NCI-H2196 (cell line): ENCODE results near the gene EGR1.

Experiments used
- DNase-seq: peaks from one replicate; lab custom pipeline; 2025; ENCODE audit not compliant: unreplicated experiment; lab: John Stamatoyannopoulos, UW

Gene EGR1

DNA sequence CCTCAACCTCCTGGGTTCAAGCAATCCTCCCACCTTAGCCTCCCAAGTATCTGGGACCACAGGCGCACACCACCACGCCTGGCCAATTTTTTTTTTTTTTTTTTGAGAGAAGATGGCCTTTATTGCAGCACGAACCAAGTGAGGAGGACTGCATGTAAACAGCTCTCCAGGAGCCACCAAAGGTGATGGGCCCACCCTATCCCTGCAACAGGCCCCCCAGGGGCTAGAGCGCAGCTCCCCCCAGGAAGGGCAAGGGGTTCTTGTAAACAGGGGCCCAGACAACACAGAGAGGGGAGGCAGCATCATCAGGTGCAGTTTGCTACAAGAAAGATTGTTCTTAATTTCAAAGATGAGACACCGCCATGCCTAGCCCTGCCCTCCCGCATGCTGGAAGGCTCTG lies 12.6 kb upstream of the EGR1 start:
- DNase-seq: no peak

DNA sequence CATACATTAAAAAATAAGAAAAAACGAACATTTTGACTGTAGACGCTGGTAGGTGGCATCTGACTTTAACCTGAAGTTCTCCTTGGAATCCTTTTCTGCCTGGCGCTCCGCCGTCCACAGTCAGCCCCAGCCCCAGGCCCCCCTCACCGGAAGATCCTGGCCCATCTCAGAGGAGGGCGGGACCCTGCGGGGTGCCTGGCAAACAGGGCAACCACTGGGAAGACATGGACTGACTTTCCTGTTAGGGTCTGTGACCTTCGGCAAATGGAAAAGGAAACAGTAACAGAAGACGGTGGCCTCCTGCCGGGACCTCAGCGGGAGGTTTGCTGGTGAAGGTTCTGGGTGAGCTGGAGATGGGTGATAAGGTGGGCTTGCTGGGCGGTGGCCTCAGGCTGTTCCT lies 11.7 kb upstream of the EGR1 start:
- DNase-seq: no peak

DNA sequence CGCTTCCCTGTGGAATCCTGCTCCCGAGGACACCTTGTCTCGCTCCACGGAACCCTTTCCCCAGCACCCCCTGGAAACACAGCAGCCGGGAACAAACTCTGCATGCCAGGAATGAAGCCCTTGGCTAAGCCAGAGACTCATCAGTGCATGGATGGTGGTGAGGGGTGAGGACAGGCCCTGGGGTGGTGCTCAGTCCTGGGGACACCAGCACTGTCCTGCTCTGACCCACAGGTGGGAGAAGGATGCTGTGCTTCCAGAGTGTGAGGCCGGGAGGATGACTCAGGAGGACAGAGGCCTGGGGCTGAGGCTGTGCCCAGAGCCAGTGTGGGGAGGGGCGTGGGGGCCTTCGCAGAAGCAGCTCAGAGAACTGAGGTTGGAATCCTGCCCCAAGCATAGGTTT lies 11.2 kb upstream of the EGR1 start:
- no peak for DNase-seq

DNA sequence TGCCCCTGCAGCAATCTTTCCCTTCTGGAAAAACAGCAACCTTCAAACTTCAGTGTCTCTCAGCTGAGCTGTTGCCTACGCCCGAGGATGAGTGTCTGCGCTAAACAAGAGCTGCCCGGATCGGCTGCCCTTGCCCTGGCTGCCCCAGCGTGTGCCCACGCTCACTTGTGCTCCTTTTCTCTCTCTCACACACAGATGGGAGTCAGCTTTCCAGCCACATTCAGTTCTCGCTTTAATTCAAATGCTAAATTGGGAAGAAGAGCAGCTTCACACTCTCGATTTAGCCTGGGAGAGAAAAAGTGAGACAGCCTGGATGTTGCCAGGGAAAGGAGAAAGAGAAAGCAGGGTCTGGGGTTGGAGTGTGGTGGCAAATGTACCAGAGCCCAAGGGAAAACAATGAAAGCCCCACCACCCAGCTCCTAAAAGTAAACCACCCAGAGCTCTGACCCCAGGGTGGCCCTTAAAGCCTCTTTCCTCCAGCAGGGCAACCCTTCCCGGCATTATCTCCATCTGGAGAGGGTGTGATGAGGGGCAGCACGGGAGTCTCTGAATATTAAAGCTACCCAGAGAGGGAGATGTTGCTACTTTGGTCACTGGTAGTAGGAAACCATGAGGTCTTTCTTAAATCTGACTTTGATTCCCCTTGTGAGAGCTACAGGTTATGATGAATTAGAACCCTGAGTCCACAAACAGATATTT lies 9.9 kb upstream of the EGR1 start:
- no peak for DNase-seq

DNA sequence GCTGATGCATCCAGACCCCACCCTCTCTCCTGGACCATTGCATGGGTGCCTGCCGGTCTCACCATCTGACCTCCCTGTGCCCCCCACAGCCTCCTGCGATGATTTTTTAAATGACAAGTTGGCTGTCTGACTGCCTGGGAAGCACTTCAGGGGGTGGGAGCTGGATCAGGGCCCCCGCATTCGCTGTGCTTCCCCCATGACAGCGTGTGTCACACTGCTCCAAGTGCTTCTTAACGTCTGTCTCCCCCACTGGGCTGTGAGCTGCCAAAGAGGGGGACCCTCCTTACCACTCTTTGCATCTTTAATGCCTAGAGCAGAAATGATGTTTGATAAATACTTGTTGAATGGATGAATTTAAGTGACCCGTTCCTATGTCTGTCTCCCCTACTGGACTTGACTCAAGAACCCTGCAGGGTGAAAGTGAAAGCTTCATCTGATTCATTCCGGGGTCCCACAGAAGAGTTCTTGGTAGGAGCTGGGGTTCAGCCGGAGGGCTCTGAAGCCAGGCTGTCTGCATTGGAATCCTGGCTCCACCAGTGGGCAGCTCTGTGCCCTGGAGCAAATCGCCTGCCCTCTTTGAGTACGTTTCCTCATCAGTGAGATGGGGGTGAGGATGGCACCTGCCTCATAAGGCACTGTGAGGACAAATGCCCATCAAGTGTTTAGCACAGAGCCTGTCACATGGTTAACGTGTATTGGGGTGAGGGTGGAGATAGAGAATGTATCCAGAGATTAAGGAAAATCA lies 7.6 kb upstream of the EGR1 start:
- no peak for DNase-seq

DNA sequence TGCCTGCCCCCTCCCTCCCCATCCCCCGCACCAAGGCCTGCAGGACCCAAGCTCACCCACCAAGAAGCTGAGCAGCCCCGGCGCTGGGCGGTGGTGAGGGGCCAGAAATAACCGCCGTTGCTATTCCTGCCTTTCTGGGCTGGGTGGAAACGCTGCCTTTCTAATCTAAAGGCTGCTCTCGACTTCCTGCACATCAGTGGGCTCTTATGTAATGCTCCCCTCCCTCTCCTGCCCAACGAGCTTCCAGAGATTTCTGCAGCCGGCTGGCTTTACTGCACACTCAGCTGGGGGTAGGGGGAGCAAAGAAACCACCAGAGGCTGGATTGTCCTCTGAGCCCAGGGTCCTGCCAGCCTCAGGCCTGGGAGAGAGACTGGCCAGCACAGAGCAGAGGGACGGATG lies 6.9 kb upstream of the EGR1 start:
- DNase-seq: no peak

DNA sequence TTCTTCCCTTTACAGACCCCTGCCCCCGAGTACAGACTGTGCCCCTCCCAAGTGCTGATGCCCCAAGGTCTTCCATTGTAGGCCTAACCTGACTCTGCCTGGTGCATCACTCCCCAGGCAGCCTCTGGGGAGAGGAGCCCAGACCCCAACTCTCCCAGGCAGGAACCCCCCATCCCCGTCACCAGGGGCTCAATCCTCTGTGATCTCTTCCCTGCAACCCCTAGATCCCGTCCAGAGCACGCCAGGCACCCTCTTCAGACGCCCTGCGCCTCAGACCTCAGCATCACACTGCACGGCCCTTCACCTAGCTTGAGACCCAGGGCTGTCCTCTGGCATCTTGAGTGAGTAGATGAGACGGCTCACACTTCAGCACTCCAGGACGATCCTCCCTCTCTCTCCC lies 6.4 kb upstream of the EGR1 start:
- no peak for DNase-seq

DNA sequence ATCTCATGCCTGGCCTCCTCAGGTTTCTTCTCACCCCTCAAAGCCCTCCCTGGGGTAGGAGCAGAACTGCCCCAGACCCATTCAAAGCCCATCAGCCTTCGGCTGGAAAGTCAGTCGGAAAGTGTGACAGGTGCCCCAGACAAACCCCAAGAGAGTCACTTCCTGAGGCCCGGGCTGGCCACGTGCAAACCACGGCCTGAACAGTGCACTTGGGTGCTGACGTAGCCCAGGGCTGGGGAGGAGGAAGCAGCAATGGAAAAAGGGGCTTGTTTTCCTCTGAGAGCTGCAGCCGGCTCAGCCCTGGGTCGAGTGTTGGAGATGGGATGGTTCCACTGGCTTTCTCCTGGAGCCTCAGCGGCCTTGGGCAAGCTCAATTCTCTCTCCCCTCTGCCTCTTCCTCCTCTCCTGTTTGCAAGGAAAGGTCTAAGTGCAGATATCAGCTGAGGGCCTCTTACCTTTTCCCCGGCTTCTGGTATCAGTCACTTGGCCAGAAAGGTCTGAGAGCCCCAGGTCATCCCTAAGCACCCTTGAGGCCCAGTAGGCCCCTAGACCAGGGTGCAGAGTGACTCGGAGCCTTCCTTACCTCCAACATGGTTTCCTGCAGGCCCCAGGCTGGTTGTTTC lies 5.9 kb upstream of the EGR1 start:
- no peak for DNase-seq

DNA sequence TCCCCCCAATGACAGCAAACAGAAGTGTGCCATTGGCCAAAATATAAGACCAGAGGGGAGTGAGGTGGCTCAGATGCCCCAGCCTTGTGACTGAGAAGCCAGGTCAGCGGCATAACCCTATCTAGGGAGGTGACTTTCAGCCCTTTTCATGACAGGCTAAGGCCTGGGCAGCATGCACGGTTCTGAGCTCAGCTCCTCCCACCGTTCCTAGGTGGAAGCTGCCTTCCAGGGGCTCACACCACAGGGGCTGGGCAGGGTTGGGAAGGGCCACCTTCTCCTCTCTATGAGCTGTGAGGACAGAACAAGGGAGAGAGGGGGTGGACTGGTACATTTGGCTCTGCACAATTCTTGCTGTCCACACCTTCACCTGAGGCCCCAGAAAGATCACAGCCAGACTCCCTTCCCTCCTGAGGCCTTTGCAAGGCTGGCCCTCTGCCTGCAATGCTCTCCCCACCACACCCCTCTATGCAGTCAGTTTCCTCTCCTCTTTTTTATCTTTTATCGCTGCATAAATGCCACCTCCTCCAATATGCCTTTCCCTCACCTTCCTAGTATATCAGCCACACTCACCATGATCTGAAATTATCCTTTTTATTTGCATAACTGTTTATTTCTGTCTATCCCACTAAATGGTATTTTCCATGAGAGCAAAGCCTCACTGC lies 5.1 kb upstream of the EGR1 start:
- no peak for DNase-seq

DNA sequence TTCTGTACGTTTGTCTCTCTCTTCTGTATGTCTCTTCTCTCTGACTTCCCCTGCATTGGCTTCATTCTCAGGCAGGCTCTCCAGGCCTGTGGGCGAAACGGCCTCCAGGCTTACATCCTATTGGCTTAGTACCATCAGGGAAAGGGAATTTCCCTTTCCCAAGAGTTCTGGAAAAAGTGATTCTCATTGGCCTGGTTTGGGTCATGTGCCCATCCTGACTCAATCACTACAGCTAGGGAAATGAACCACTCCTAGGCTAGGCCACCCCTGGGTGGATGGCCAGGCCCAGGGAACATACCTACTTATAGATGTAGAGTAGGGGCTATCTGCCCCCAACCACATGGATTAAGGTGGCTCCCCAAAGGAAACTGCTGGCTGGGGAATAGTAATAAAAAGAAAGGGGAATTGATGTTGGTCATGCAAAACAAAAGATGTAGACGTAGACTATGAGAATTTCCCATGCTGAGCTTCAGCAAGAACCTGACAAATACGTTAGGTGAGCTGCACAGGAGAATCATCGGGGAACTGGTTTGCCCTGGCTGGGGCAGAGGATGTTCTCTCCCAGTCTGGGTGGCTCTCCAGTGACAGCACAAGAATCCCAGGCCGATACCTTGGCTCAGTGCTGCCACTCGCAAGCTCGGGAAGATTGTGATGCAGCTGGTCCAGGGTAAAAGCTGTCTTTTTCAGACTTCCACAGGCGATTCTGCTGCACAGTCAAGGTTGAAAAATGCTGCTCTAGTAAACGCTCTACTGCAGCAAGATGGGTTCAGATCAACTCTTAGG lies 3.7 kb upstream of the EGR1 start:
- no peak for DNase-seq

DNA sequence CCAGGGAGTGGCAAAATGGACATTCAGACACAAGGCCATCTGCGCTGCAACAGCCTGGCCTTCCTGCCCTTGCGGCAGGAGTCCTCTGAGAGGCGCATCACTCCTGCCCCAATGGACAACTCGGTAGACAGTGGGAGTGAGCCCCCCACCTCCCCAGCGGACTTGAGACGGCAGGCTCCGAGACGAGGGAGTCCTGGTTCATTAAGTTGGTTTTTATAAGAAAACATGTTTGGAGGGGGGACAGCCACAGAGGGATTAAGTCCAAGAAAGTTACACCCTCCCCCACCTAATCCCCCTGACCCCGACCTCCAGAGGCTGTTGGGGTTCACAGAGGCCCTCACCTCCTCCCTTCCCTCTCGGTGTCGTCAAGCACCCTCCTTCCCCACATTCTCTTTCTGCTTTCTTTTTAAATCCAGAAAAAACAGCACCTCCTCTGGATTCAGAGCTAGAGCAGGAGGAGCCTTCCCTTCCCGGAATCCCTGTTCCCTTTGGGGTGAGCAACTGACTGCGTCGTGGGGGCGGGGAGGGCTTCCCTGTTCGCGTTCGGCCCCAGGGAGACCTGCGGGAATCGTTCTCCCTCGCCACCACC lies 1.8 kb upstream of the EGR1 start:
- no peak for DNase-seq

DNA sequence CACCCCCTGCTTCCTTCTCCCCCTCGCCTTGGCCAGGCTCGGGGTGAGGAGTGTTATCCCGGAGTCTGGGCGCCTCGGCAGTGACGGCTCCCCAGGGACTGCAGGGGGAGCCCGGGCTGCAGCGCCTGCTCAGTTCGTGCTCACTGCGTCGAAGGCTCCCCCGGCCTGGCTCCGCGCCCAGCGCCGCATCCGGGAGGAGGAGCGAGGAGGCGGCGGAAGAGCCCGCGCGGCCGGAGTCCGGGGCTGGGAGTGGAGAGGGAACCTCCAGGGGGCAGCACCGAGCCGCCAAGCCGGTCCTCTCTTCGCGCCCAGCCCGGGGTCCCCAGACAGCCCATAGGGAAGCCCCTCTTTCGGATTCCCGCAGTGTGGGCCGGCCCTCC lies 1.3 kb upstream of the EGR1 start:
- peak; percentile 97 for DNase-seq

DNA sequence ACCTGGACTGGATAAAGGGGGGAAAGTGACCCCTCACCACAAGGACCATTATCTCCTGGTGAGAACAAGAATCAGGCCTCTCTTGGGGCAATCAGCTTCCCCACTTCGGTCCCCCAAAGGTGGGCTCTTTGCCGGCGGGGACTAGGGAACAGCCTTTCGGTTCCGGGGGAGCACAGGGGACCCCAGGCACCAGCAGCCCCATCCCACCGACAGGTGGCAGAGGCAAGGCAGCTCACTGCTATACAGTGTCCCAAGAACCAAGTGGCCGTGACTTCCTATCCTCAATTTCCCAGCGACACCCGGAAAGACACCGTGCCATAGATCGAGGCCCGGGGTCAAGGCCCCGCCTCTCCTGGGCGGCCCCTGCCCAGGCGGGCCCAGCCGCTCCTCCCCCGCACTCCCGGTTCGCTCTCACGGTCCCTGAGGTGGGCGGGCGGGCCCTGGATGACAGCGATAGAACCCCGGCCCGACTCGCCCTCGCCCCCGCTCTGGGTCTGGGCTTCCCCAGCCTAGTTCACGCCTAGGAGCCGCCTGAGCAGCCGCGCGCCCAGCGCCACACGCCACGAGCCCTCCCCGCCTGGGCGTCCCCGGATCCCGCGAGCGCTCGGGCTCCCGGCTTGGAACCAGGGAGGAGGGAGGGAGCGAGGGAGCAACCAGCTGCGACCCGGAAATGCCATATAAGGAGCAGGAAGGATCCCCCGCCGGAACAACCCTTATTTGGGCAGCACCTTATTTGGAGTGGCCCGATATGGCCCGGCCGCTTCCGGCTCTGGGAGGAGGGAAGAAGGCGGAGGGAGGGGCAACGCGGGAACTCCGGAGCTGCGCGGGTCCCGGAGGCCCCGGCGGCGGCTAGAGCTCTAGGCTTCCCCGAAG lies 655 bp upstream of the EGR1 start:
- peak; percentile 97 for DNase-seq

DNA sequence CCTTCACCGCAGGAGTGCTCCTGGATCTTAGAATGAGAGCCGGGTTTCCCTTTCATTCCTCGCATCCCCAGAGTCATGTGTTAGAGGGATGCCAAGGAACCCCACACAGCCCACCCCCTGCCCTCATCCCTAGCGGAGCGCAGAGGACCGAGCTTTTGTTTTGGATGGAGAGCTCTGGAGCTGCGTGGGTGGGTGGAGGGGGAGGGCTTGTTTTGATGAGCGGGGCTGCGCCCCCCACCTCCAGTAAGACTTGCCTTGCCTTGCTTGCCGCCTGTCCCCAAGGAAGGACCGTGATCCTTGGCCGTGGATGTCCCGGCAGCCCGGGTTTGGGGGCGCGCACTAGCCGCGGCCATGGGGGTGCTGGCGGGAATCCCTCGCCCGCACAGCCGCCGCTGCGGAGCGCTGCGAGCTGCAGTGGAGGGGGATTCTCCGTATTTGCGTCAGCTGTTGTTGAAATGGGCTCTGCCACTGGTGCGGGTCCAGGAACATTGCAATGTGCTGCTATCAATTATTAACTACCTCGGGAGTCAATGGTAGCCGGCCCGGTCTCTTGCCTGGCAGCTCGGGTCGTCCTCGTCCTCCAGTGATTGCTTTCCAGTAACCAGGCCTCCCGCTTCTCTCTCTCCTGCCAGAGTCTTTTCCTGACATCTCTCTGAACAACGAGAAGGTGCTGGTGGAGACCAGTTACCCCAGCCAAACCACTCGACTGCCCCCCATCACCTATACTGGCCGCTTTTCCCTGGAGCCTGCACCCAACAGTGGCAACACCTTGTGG lies 1.0 kb downstream of the EGR1 start:
- DNase-seq: no peak

DNA sequence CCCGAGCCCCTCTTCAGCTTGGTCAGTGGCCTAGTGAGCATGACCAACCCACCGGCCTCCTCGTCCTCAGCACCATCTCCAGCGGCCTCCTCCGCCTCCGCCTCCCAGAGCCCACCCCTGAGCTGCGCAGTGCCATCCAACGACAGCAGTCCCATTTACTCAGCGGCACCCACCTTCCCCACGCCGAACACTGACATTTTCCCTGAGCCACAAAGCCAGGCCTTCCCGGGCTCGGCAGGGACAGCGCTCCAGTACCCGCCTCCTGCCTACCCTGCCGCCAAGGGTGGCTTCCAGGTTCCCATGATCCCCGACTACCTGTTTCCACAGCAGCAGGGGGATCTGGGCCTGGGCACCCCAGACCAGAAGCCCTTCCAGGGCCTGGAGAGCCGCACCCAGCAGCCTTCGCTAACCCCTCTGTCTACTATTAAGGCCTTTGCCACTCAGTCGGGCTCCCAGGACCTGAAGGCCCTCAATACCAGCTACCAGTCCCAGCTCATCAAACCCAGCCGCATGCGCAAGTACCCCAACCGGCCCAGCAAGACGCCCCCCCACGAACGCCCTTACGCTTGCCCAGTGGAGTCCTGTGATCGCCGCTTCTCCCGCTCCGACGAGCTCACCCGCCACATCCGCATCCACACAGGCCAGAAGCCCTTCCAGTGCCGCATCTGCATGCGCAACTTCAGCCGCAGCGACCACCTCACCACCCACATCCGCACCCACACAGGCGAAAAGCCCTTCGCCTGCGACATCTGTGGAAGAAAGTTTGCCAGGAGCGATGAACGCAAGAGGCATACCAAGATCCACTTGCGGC lies 1.8 kb downstream of the EGR1 start:
- no peak for DNase-seq

DNA sequence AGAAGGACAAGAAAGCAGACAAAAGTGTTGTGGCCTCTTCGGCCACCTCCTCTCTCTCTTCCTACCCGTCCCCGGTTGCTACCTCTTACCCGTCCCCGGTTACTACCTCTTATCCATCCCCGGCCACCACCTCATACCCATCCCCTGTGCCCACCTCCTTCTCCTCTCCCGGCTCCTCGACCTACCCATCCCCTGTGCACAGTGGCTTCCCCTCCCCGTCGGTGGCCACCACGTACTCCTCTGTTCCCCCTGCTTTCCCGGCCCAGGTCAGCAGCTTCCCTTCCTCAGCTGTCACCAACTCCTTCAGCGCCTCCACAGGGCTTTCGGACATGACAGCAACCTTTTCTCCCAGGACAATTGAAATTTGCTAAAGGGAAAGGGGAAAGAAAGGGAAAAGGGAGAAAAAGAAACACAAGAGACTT lies 2.4 kb downstream of the EGR1 start:
- no peak for DNase-seq

DNA sequence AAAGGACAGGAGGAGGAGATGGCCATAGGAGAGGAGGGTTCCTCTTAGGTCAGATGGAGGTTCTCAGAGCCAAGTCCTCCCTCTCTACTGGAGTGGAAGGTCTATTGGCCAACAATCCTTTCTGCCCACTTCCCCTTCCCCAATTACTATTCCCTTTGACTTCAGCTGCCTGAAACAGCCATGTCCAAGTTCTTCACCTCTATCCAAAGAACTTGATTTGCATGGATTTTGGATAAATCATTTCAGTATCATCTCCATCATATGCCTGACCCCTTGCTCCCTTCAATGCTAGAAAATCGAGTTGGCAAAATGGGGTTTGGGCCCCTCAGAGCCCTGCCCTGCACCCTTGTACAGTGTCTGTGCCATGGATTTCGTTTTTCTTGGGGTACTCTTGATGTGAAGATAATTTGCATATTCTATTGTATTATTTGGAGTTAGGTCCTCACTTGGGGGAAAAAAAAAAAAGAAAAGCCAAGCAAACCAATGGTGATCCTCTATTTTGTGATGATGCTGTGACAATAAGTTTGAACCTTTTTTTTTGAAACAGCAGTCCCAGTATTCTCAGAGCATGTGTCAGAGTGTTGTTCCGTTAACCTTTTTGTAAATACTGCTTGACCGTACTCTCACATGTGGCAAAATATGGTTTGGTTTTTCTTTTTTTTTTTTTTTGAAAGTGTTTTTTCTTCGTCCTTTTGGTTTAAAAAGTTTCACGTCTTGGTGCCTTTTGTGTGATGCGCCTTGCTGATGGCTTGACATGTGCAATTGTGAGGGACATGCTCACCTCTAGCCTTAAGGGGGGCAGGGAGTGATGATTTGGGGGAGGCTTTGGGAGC lies 3.1 kb downstream of the EGR1 start:
- DNase-seq: no peak
